BLaER1 treated with 17β-estradiol and CSF1 and Interleukin-3, amounts not matched to agents 10 nM and 100 nM (cell line): Measurements from ENCODE around the gene ZFP64.
"Not testable (repeated sequence)": the region's sequence is repeated elsewhere in the genome, so short reads cannot be mapped to it uniquely, and the experiment has no call there.

Experiments
- H3K27ac ChIP-seq, 11 experiments: shearing (Covaris generic); formaldehyde crosslinking; 2 replicates each; pipeline ENCODE4 v1.8.1; 2022
- H3K27me3 ChIP-seq, 11 experiments: shearing (Covaris generic); formaldehyde crosslinking; 2 replicates each; pipeline ENCODE4 v1.8.1; 2022
- H3K36me3 ChIP-seq, 11 experiments: shearing (Covaris generic); formaldehyde crosslinking; 2 replicates each; pipeline ENCODE4 v1.8.1; 2022
- H3K4me1 ChIP-seq, 10 experiments: shearing (Covaris generic); formaldehyde crosslinking; 2 replicates each; pipeline ENCODE4 v1.8.1; 2022
- H3K4me2 ChIP-seq, 11 experiments: shearing (Covaris generic); formaldehyde crosslinking; 2 replicates each; pipeline ENCODE4 v1.8.1; 2022
- H3K4me3 ChIP-seq, 10 experiments: shearing (Covaris generic); formaldehyde crosslinking; 2 replicates each; pipeline ENCODE4 v1.8.1; 2022
- H3K9ac ChIP-seq, 11 experiments: shearing (Covaris generic); formaldehyde crosslinking; 2 replicates each; pipeline ENCODE4 v1.8.1; 2022
- H3K9me3 ChIP-seq, 11 experiments: shearing (Covaris generic); formaldehyde crosslinking; replicated peaks in 1 of 11; 2 replicates each; pipeline ENCODE4 v1.8.1; 2022
- H4K20me1 ChIP-seq, 11 experiments: shearing (Covaris generic); formaldehyde crosslinking; 2 replicates each; pipeline ENCODE4 v1.8.1; 2022
- Cebpa-rat ChIP-seq, 11 experiments: shearing (Covaris generic); IDR thresholded peaks; 2 replicates each; pipeline ENCODE4 v1.8.1; 2022

The ZFP64 gene

GRCh38 chr20:52209154-52209571 is 17.6 kb upstream of the ZFP64 start:
- H3K36me3 ChIP-seq: no peaks in the 10 kb centered on the region
- H3K4me2 ChIP-seq: no peak overlapping the region
- no peaks in the 10 kb centered on the region for H4K20me1 ChIP-seq
- no peak for TF ChIP-seq Cebpa-rat (IDR thresholded peaks at IDR 0.05)
- peaks cover 11 to 41% (median 25%) of the 10 kb centered on the region in 11 experiments; a peak in 21 of 22 replicates for H3K9me3 ChIP-seq
- H3K4me1 ChIP-seq: no peaks in the 10 kb centered on the region
- H3K9ac ChIP-seq: no peak overlapping the region
- H3K27ac ChIP-seq: no peak overlapping the region
- H3K4me3 ChIP-seq: no peak overlapping the region
- H3K27me3 ChIP-seq: no peaks in the 10 kb centered on the region

- H3K9ac ChIP-seq: no peak overlapping the region
- H3K4me1 ChIP-seq: no peaks in the 10 kb centered on the region
- H3K4me2 ChIP-seq: no peak overlapping the region
- no peaks in the 10 kb centered on the region for H4K20me1 ChIP-seq
- no peaks in the 10 kb centered on the region for H3K27me3 ChIP-seq
- peaks cover 12 to 40% (median 28%) of the 10 kb centered on the region in 11 experiments; a peak in 21 of 22 replicates for H3K9me3 ChIP-seq
- no peak overlapping the region for H3K4me3 ChIP-seq
- no peak for TF ChIP-seq Cebpa-rat (IDR thresholded peaks at IDR 0.05)
- no peaks in the 10 kb centered on the region for H3K36me3 ChIP-seq
- no peak overlapping the region for H3K27ac ChIP-seq
These were observed 15.6 kb upstream of the ZFP64 start for GRCh38 chr20:52207020-52207810.

- Histone ChIP-seq H3K4me1 (no peaks in the 10 kb centered on the region), H3K36me3 (no peaks in the 10 kb centered on the region), H3K9me3 (peaks cover 0 to 13% (median 7%) of the 10 kb centered on the region in 11 experiments; a peak in 14 of 22 replicates), H3K27me3 (no peaks in the 10 kb centered on the region), H3K27ac (no peak overlapping the region), H4K20me1 (no peaks in the 10 kb centered on the region), H3K4me2 (no peak overlapping the region), H3K4me3 (no peak overlapping the region), H3K9ac (no peak overlapping the region)
- no peak for TF ChIP-seq Cebpa-rat (IDR thresholded peaks at IDR 0.05)
These were observed 12.6 kb upstream of the ZFP64 start for GRCh38 chr20:52204136-52204535.

GRCh38 chr20:52201395-52201794 is 9.8 kb upstream of the ZFP64 start:
- Histone ChIP-seq H3K4me2 (no peak overlapping the region), H3K27ac (no peak overlapping the region), H3K9ac (no peak overlapping the region), H3K4me1 (no peaks in the 10 kb centered on the region), H3K36me3 (no peaks in the 10 kb centered on the region), H4K20me1 (no peaks in the 10 kb centered on the region), H3K4me3 (no peak overlapping the region), H3K27me3 (no peaks in the 10 kb centered on the region), H3K9me3 (peaks cover 4 to 10% (median 7%) of the 10 kb centered on the region in 11 experiments; a peak in 14 of 22 replicates)
- TF ChIP-seq Cebpa-rat (IDR thresholded peaks at IDR 0.05): no peak

GRCh38 chr20:52200870-52201269 is 9.3 kb upstream of the ZFP64 start:
- peaks cover 4 to 10% (median 7%) of the 10 kb centered on the region in 11 experiments; a peak in 14 of 22 replicates for H3K9me3 ChIP-seq
- no peak overlapping the region for H3K9ac ChIP-seq
- H3K4me1 ChIP-seq: no peaks in the 10 kb centered on the region
- no peak overlapping the region for H3K4me2 ChIP-seq
- H3K36me3 ChIP-seq: no peaks in the 10 kb centered on the region
- H4K20me1 ChIP-seq: no peaks in the 10 kb centered on the region
- H3K27me3 ChIP-seq: no peaks in the 10 kb centered on the region
- H3K27ac ChIP-seq: no peak overlapping the region
- H3K4me3 ChIP-seq: no peak overlapping the region
- TF ChIP-seq Cebpa-rat (IDR thresholded peaks at IDR 0.05): no peak

GRCh38 chr20:52196845-52197244 is 5.3 kb upstream of the ZFP64 start:
- no peak for TF ChIP-seq Cebpa-rat (IDR thresholded peaks at IDR 0.05)
- no peak overlapping the region for H3K9ac ChIP-seq
- H3K36me3 ChIP-seq: no peaks in the 10 kb centered on the region
- H4K20me1 ChIP-seq: no peaks in the 10 kb centered on the region
- no peak overlapping the region for H3K27ac ChIP-seq
- H3K4me3 ChIP-seq: no peak overlapping the region
- H3K27me3 ChIP-seq: no peaks in the 10 kb centered on the region
- 0 out of 22 replicates have a peak, but pooled peaks cover 0 to 4% (median 0%) of the 10 kb centered on the region in 11 experiments for H3K9me3 ChIP-seq
- H3K4me1 ChIP-seq: peaks cover 0 to 10% (median 8%) of the 10 kb centered on the region in 10 experiments; a peak in 16 of 20 replicates
- no peak overlapping the region for H3K4me2 ChIP-seq

- no peak for TF ChIP-seq Cebpa-rat (IDR thresholded peaks at IDR 0.05)
- Histone ChIP-seq H3K27ac (no peak overlapping the region), H3K36me3 (no peaks in the 10 kb centered on the region), H3K4me1 (peaks cover 11 to 20% (median 18%) of the 10 kb centered on the region in 10 experiments), H4K20me1 (peaks cover 0 to 12% (median 0%) of the 10 kb centered on the region in 11 experiments; a peak in 3 of 22 replicates), H3K4me3 (no peak overlapping the region), H3K9me3 (0 out of 22 replicates have a peak, but pooled peaks cover 0 to 4% (median 0%) of the 10 kb centered on the region in 11 experiments), H3K4me2 (no peak overlapping the region), H3K9ac (no peak overlapping the region), H3K27me3 (no peaks in the 10 kb centered on the region)
These were observed 2.4 kb upstream of the ZFP64 start for GRCh38 chr20:52193886-52194545.

GRCh38 chr20:52193133-52193532 is 1.6 kb upstream of the ZFP64 start:
- Histone ChIP-seq H3K4me3 (no peak overlapping the region), H3K4me2 (peak overlapping the region in 2 of 11 experiments; percentile 93; a peak in 3 of 22 replicates), H4K20me1 (peaks cover 0 to 12% (median 0%) of the 10 kb centered on the region in 11 experiments; a peak in 3 of 22 replicates), H3K36me3 (0 out of 22 replicates have a peak, but pooled peaks cover 0 to 3% (median 0%) of the 10 kb centered on the region in 11 experiments), H3K27ac (no peak overlapping the region), H3K9me3 (0 out of 22 replicates have a peak, but pooled peaks cover 0 to 4% (median 0%) of the 10 kb centered on the region in 11 experiments), H3K4me1 (peaks cover 11 to 20% (median 18%) of the 10 kb centered on the region in 10 experiments), H3K9ac (no peak overlapping the region), H3K27me3 (no peaks in the 10 kb centered on the region)
- TF ChIP-seq Cebpa-rat (IDR thresholded peaks at IDR 0.05): no peak

- Histone ChIP-seq H3K4me3 (peak overlapping the region; percentile 81 to 96 (median 90); a peak in 19 of 20 replicates), H3K9ac (peak overlapping the region in 10 of 11 experiments; percentile 87 to 94 (median 92); a peak in 14 of 22 replicates), H3K27ac (peak overlapping the region in 3 of 11 experiments; percentile 90 to 92 (median 90); a peak in 4 of 22 replicates)
These were observed 1.1 kb upstream of the ZFP64 start for GRCh38 chr20:52192719-52193007.

More at GRCh38 chr20:52192719-52193007, 1.1 kb upstream of the ZFP64 start:
- H3K27me3 ChIP-seq, H3K9me3 ChIP-seq, H3K36me3 ChIP-seq: not testable (repeated sequence)
- H3K4me2 ChIP-seq: peak overlapping the region; percentile 77 to 95 (median 90)
- peaks cover 0 to 12% (median 0%) of the 10 kb centered on the region in 11 experiments; a peak in 3 of 22 replicates for H4K20me1 ChIP-seq
- H3K4me1 ChIP-seq: peaks cover 11 to 20% (median 18%) of the 10 kb centered on the region in 10 experiments
